Thyroid gland (tissue), 4 donors: ENCODE measurements around the gene RBMS1.

Source experiments
- CTCF ChIP-seq, 6 experiments: fragments of 200-600 bp in 3 of 6; fragments of 450-650 bp in 3 of 6; sonication (generic) in 3 of 6; IDR thresholded peaks; one replicate each; pipeline ENCODE4 v1.5.1; 2016 to 2019; ENCODE audit warnings: antibody characterized with exemption in 6 of 6, mild to moderate bottlenecking in 2 of 6, inconsistent platforms in 1 of 6, moderate library complexity in 1 of 6
- POLR2A ChIP-seq, 2 donors: fragments of 450-650 bp; IDR thresholded peaks; one replicate each; pipeline ENCODE4 v1.6.1; 2017; ENCODE audit warnings: antibody characterized with exemption in 2 of 2, mild to moderate bottlenecking in 2 of 2, moderate library complexity in 1 of 2

GRCh38 chr2:160415991-160416390, 77.6 kb downstream of the RBMS1 start:
- TF ChIP-seq CTCF (IDR thresholded peaks at IDR 0.05) (no peak), POLR2A (IDR thresholded peaks at IDR 0.05) (no peak)
